ENCODE measurements around the gene DMAC2L.
"Not testable (repeated sequence)": the region's sequence is repeated elsewhere in the genome, so short reads cannot be mapped to it uniquely, and the experiment has no call there.

DMAC2L gene

GRCh38 chr14:50333014-50333509, 20.9 kb downstream of the DMAC2L start:
- DNase-seq: no peak

- no peak for DNase-seq
Observed at GRCh38 chr14:50334211-50334610, 22.1 kb downstream of the DMAC2L start.

- DNase-seq: peak; percentile 70 to 89
Observed at GRCh38 chr14:50335389-50335788, 23.3 kb downstream of the DMAC2L start.

- DNase-seq: peak in 1 of 2 experiments; percentile 38
Observed at GRCh38 chr14:50335989-50336824, 24.1 kb downstream of the DMAC2L start.

DNA sequence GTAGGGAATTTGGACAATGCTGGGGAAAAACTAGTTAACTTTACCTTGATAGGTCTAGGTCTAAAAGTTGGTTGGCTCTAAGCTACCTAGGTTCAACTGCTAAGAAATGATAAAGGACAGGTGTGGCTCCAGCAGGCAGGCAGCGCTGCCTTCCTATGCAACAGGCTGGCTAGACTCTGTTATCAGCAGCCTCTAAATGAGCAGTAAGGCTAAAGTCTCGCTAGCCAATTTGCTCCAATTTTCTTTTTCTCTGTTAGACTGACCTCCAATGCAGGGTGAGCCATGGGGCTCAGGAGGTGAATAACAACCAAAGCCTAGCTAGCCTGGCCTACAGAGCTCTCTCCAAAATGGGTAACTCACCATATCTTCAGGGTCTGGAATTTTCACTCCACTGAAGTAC, 26.5 kb downstream of the DMAC2L start:
- DNase-seq: no peak

- no peak for DNase-seq
Observed at GRCh38 chr14:50339178-50339804, 27.2 kb downstream of the DMAC2L start.

- no peak for DNase-seq
Observed at GRCh38 chr14:50340045-50340444, 27.9 kb downstream of the DMAC2L start.

GRCh38 chr14:50340963-50341362, 28.8 kb downstream of the DMAC2L start:
- DNase-seq: no peak

DNA sequence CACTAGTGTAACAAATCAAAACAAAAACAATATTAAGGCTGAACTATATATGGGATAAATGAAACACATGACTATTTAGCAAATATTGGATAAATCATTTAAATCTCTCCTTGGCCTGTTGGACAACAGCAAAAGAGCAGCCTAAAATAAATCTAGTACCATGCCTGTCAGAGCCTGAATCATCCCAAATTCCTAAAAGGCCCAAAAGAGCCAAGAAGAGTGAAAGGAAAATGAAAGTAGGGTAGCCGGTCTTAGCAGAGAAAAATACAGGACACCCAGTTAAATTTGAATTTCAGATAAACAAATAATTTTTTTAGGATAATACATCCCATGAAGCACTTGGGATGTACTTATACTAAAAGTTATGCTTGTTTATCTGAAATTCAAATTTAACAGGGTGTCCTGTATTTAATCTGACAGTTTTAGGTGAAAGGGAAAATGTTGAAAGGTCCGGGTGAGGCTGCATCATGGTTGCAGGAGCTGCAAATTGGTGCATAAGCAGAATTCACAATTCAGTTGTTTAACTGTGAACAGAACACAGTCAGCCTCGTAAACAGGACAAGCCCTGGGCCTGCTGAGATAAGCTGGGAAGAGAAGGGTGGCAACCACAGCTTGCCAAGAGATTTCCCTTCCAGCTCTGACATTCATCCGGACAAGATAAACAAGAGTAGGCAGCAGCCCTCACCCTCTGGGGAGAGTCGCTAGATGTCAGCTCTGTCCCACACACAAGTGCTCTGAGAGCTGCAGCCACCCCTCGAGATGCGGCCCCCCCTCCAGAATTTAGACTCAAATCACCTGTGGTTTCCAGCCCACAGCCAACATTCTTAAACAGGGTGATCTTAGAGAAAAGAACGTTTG, 30.3 kb downstream of the DMAC2L start:
- DNase-seq: peak; percentile 34 to 41

DNA sequence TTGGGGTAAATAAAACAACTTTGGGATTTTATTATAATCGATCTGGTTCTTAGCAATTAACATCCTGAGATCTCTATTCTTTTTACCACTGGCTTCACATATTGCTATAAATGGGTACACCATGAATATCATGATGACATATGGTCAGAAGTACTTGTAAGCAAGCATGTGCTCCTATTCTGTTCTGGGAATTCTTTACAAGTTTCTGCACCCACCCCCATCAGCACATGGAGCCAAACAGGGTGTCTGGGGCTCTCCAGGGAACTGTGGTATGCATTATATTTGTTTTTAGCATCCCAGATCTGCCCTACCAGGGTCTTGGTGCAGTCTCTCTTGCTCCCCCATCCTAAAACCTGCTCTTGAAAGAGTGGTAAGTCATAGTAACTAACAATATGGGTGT, 31.3 kb downstream of the DMAC2L start:
- no peak for DNase-seq

DNA sequence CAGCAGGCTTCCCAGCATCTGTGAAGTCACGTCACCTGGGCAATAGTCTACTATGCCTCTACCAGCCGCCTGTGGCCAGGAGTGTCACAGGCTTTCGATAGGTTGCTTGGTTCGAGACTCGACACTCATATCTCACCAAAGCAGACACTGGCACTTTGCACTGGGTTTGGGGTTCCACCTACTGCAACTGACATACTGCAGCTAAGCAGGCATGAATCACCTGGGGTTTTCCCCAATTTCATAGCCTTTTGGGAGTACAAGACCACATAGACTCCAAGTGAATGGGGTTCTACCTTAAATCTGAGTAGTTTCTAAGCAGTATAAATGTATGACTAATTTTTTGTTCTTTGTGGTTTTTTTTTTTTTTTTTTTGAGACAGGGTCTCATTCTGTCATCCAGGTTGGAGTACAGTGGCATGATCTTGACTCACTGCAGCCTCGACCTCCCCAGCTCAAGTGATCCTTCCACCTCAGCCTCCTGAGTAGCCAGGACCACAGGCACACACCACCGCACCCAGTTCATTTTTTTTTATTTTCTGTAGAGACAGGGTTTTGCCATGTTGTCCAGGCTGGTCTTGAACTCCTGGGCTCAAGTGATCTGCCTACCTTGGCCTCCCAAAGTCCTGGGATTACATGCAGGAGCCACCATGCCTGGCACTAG, 32.1 kb downstream of the DMAC2L start:
- no peak for DNase-seq

DNA sequence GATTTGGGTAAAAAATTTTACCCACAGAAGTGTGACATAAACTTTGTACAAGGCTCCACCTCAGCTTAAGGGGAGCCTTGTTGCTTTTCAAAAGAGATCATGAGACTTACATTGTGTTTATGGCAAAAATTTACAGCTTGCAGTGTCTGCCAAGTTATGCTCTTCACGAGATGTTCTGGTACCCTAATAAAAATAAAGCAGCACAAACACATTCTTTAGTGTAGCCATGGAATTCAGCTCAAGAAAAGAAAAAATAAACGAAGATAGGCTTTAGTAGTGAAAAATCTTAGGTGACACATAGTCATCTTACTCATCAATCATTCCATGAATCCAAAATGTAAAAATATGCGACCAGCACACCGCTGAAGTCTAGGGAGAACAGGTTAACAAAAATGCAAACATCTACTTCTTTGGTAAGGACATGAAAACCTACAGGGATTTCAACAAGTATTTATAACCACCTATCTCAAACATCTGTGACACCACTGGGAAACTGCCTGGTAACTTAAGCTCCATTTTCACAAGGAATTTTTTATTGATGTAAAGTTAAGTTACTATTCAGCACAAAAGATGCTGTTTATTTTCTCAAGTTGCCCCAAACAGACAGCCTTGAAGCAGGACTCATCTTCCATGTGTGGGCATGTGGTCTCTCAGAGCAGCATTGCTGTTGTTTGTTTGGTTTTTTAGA, 32.9 kb downstream of the DMAC2L start:
- no peak for DNase-seq

- DNase-seq: no peak
Observed at GRCh38 chr14:50345846-50346422, 33.8 kb downstream of the DMAC2L start.

GRCh38 chr14:50347521-50347920, 35.4 kb downstream of the DMAC2L start:
- no peak for DNase-seq

DNA sequence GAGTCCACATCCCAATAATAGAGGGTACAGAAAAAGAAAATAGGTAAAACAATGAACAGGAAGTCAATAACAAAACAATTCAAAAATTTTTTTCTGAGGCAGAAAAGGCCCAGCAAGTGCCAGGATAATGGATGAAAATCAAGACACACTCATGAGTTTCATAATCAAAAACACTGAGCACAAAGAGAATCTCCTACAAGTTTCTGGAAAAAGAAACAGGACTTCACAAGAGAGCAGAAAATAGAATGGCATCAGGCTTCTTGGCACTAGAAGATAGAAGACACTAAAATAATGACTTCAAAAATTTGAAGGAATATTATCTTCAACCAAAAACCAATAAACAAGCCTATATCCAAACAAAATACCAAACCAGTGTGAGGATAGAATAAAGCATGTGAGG, 36.8 kb downstream of the DMAC2L start:
- no peak for DNase-seq

DNA sequence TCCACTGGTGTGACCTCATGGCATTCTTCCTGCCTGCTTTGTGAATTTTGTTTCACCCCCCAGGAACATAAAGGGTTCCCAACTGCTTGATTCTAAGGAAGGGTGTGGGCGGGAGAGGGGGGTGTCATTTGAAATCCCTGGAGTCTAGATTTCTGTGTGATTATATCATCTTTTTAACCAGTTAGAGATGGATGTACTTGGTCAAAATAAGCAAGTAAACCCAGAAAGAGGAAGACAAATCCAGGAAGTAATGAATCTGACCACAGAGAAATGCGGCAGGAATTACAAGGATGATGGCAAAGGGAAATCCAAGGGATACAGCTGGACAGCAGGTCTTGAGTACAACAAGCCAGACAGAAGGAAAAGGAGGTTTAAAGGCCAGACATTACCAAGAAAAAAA, 38.9 kb downstream of the DMAC2L start:
- DNase-seq: no peak

DNA sequence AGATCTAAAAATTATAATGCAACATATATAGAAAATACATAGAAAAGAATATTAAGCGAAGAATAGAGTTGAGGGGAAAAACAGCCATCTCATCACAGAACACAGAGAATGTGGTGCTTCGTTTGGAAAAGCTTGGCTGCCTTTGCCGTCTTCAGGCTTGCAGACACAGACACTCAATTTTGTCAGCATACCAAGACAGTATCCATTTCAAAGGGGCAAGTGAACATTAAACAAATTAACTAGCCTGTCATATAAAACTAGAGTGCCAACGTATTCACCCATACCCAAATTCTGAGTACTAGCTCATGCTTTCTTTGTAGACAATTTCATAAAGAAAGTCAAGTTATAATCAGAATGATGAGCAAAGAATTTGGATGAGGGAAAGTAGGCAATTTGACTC, 40.5 kb downstream of the DMAC2L start:
- no peak for DNase-seq

DNA sequence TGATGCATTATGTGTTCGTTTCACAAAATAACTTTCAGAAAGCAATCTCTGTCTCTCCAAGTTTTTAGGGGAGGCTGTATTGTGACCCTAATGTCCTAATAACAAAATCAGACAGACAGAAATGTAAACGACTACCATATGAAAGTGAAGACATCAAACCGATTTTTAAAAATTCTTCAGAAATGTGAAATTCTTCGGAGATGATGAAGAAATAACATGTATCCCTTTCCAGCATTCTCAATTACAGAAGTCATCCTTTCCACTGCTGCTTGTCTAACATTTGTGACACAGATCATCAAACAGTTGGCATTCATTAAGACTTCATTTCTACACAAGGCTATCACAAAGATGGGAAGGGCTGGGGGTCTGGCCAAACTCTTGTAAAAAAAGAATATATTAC, 41.0 kb downstream of the DMAC2L start:
- no peak for DNase-seq

DNA sequence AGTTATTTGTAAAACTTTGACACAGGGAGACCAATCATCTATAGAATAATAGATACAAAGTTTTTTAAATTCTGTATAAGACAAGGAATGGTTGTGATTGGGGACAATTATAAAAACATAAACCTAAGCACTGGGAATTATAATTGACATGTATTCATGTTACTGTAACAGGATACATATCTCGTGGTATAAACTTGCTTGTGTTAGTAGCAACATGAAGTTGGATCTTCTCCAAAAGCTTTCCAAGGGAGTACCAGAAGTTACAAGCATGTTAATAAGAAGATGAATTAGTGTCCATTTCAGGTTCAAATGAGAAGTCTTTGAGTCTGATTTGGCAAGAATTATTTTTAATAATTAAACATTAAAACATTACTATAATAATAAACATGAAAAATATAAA, 42.4 kb downstream of the DMAC2L start:
- DNase-seq: no peak

DNA sequence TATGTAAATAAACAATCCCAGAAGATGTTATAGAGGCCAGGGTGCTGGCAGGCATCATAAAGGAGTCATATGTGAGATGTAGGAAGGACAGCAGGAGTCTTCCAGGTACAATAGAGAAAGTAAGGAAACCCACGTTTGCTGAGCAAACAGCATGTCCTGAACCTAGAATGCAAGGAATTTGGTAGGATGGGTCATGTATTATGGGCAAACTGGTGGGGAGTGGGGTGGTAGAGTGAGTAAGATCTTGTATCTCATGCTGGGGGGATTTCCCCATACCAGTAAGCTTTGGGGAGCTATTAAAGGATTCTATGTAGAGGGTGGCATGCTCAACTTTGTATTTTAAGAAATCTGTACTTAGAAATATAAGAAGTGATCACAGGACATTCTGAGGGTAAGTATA, 43.6 kb downstream of the DMAC2L start:
- DNase-seq: no peak

- not testable (repeated sequence) for DNase-seq
Observed at GRCh38 chr14:50356283-50356682, 44.2 kb downstream of the DMAC2L start.

- no peak for DNase-seq
Observed at GRCh38 chr14:50357124-50357523, 45.0 kb downstream of the DMAC2L start.

Data from cerebellar nuclear complex (tissue), 1 donor.